Globus pallidus (tissue), 1 donor: Measurements from ENCODE around the gene TEX11.
"Not testable (repeated sequence)": the region's sequence is repeated elsewhere in the genome, so short reads cannot be mapped to it uniquely, and the experiment has no call there.

ENCODE experiments used
- DNase-seq: peaks from one replicate; pipeline ENCODE4 v3.0.0-alpha.2; 2015; ENCODE audit warnings: low spot score

The TEX11 gene

GRCh38 chrX:70587158-70587557, 321.4 kb downstream of the TEX11 start:
- DNase-seq = not testable (repeated sequence)

GRCh38 chrX:70577442-70577841, 331.1 kb downstream of the TEX11 start:
- DNase-seq = no peak

GRCh38 chrX:70569922-70570576, 338.5 kb downstream of the TEX11 start:
- DNase-seq = not testable (repeated sequence)

GRCh38 chrX:70554948-70555347, 353.6 kb downstream of the TEX11 start:
- DNase-seq = no peak

- no peak for DNase-seq
Observed at GRCh38 chrX:70554523-70554922, 354.0 kb downstream of the TEX11 start.

GRCh38 chrX:70554081-70554480, 354.4 kb downstream of the TEX11 start:
- DNase-seq = no peak

- DNase-seq = no peak
Observed at GRCh38 chrX:70553516-70553915, 355.0 kb downstream of the TEX11 start.

- no peak for DNase-seq
Observed at GRCh38 chrX:70552130-70552704, 356.3 kb downstream of the TEX11 start.

GRCh38 chrX:70549429-70549828, 359.1 kb downstream of the TEX11 start:
- DNase-seq = no peak

GRCh38 chrX:70535198-70535597, 373.3 kb downstream of the TEX11 start:
- no peak for DNase-seq

GRCh38 chrX:70527610-70528345, 380.7 kb downstream of the TEX11 start:
- DNase-seq = no peak

- no peak for DNase-seq
Observed at GRCh38 chrX:70527053-70527452, 381.5 kb downstream of the TEX11 start.

GRCh38 chrX:70525733-70526132, 382.8 kb downstream of the TEX11 start:
- DNase-seq = no peak

GRCh38 chrX:70515692-70516091, 392.8 kb downstream of the TEX11 start:
- DNase-seq = not testable (repeated sequence)

- not testable (repeated sequence) for DNase-seq
Observed at GRCh38 chrX:70515270-70515669, 393.2 kb downstream of the TEX11 start.

GRCh38 chrX:70509078-70509477, 399.4 kb downstream of the TEX11 start:
- DNase-seq = no peak

- no peak for DNase-seq
Observed at GRCh38 chrX:70508296-70508911, 400.1 kb downstream of the TEX11 start.

GRCh38 chrX:70505451-70505841, 403.1 kb downstream of the TEX11 start:
- DNase-seq = no peak

- no peak for DNase-seq
Observed at GRCh38 chrX:70504772-70505450, 403.6 kb downstream of the TEX11 start.

- DNase-seq = no peak
Observed at GRCh38 chrX:70500826-70501225, 407.7 kb downstream of the TEX11 start.

- no peak for DNase-seq
Observed at GRCh38 chrX:70498129-70498528, 410.4 kb downstream of the TEX11 start.

GRCh38 chrX:70497026-70497425, 411.5 kb downstream of the TEX11 start:
- no peak for DNase-seq
